GM19240 (cell line): ENCODE measurements around the gene FGF7.
"Not testable (repeated sequence)": the region's sequence is repeated elsewhere in the genome, so short reads cannot be mapped to it uniquely, and the experiment has no call there.

Source experiments
- DNase-seq: peaks from one replicate; pipeline ENCODE4 v3.0.0; 2011; ENCODE audit warnings: low spot score; ENCODE audit not compliant: insufficient read length

The FGF7 gene

GRCh38 chr15:49492830-49493229, 69.8 kb downstream of the FGF7 start:
- DNase-seq, result no peak

GRCh38 chr15:49494842-49495241, 71.8 kb downstream of the FGF7 start:
- DNase-seq, result no peak

GRCh38 chr15:49495993-49496753, 73.1 kb downstream of the FGF7 start:
- DNase-seq, result no peak

- no peak for DNase-seq
Measured at GRCh38 chr15:49501586-49501985, 78.5 kb downstream of the FGF7 start.

GRCh38 chr15:49506341-49506740, 83.3 kb downstream of the FGF7 start:
- no peak for DNase-seq

GRCh38 chr15:49507261-49507660, 84.2 kb downstream of the FGF7 start:
- no peak for DNase-seq

- not testable (repeated sequence) for DNase-seq
Measured at GRCh38 chr15:49512739-49513138, 89.7 kb downstream of the FGF7 start.

GRCh38 chr15:49521802-49522201, 98.8 kb downstream of the FGF7 start:
- no peak for DNase-seq

GRCh38 chr15:49528289-49528688, 105.2 kb downstream of the FGF7 start:
- no peak for DNase-seq

GRCh38 chr15:49530092-49530491, 107.0 kb downstream of the FGF7 start:
- DNase-seq, result no peak
